NCI-H2081 treated with DMSO at 0.1 percent for 48 hours (cell line): ENCODE results near the gene OR4C15.

Experiments used
- DNase-seq: peaks from one replicate; lab custom pipeline; 2025; lab: John Stamatoyannopoulos, UW

Gene OR4C15

DNA sequence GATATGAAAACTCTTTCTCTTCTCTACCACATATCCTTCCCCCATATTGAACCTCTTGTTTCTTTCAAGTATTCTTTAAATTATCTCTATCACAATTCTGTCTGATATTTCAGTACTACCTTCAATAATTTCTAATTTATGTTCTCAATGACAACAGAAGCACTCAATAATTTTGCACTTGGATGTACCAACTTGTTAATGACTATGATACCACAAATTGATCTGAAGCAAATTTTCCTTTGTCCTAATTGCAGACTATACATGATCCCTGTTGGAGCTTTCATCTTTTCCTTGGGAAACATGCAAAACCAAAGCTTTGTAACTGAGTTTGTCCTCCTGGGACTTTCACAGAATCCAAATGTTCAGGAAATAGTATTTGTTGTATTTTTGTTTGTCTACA is at the start of gene OR4C15:
Gene OR4C15 (plus strand): TSS at position 301 of the 400 bp plus-strand sequence. CDS start 0 bp downstream, at position 301.
- DNase-seq, result no peak

DNA sequence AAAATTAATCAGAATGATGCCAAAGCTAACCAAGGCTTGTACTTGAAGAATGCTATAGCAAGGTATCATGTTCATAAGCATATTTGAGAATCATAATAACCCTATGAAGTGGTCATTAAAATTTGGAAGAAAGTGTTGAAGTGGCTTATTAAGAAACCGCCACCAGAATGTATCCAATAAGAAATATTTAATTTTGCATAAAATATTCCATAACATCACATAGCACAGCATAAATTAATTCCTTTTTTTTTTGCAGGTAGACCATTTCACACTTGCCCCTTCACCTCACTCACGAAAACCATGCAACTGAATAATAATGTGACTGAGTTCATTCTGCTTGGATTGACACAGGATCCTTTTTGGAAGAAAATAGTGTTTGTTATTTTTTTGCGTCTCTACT is 17.6 kb downstream of the OR4C15 start, which contains the start of gene OR4C16:
Gene OR4C16 (plus strand): TSS at position 301 of the 400 bp plus-strand sequence. CDS start 0 bp downstream, at position 301.
- no peak for DNase-seq

DNA sequence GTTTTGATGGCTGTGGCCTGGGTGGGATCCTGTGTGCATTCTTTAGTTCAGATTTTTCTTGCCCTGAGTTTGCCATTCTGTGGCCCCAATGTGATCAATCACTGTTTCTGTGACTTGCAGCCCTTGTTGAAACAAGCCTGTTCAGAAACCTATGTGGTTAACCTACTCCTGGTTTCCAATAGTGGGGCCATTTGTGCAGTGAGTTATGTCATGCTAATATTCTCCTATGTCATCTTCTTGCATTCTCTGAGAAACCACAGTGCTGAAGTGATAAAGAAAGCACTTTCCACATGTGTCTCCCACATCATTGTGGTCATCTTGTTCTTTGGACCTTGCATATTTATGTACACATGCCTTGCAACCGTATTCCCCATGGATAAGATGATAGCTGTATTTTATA is 18.3 kb downstream of the OR4C15 start:
- DNase-seq, result no peak
